CD4-positive, CD25-positive, alpha-beta regulatory T cell (primary cell): ENCODE data around the gene TFAP2A. TPM values are rescaled to one million over a fixed set of nuclear protein-coding genes. Genes with fewer than 3 reads are reported as not detected.

ENCODE experiments used
- ATAC-seq, 2 donors: fragments of 150-1000 bp; cut with Tn5 transposase; one replicate each; pipeline ENCODE4 v1.10.0; 2021; ENCODE audit warnings: low read depth in 2 of 2, moderate number of reproducible peaks in 2 of 2, moderate library complexity in 1 of 2
- DNase-seq, 3 donors: peaks; one replicate each; pipeline versions ENCODE4 v3.0.0 to v3.0.0-alpha.2; 2012 to 2022; ENCODE audit warnings: mixed read lengths in 1 of 3
- H3K27ac ChIP-seq: one replicate; pipeline ENCODE4 v1.7.0; 2013; ENCODE audit warnings: mild to moderate bottlenecking, low read length; ENCODE audit not compliant: insufficient read depth, poor library complexity, severe bottlenecking
- H3K27me3 ChIP-seq: one replicate; pipeline ENCODE4 v1.7.0; 2013; ENCODE audit warnings: low read length; ENCODE audit not compliant: control insufficient read depth, insufficient read depth
- H3K36me3 ChIP-seq: one replicate; pipeline ENCODE4 v1.7.0; 2013; ENCODE audit warnings: mild to moderate bottlenecking, low read length, moderate library complexity; ENCODE audit not compliant: control insufficient read depth, insufficient read depth
- H3K4me1 ChIP-seq: 2 replicates; pipeline ENCODE4 v1.7.0; 2013; ENCODE audit warnings: mild to moderate bottlenecking, low read length; ENCODE audit not compliant: insufficient read depth, control insufficient read depth, poor library complexity, severe bottlenecking
- H3K4me3 ChIP-seq: one replicate; pipeline ENCODE4 v1.7.0; 2013; ENCODE audit warnings: low read depth, mild to moderate bottlenecking, low read length, moderate library complexity
- H3K9me3 ChIP-seq, 2 experiments: 1 replicate in 1 of 2; 2 replicates in 1 of 2; pipeline ENCODE4 v1.7.0; 2013; ENCODE audit warnings: low read length in 2 of 2, mild to moderate bottlenecking in 1 of 2, moderate library complexity in 1 of 2; ENCODE audit not compliant: control insufficient read depth in 2 of 2
- H3K27ac Mint-ChIP-seq, 3 donors: one replicate each; pipeline ENCODE4 v1.8.0; 2020 to 2022; ENCODE audit warnings: mild to moderate bottlenecking in 3 of 3, mixed read lengths in 3 of 3, moderate library complexity in 2 of 3
- H3K27me3 Mint-ChIP-seq: one replicate; pipeline ENCODE4 v1.8.0; 2022; ENCODE audit warnings: mild to moderate bottlenecking, mixed read lengths
- H3K36me3 Mint-ChIP-seq: one replicate; pipeline ENCODE4 v1.8.0; 2020; ENCODE audit warnings: mixed read lengths
- H3K4me1 Mint-ChIP-seq, 4 donors: one replicate each; pipeline ENCODE4 v1.8.0; 2020 to 2022; ENCODE audit warnings: mixed read lengths in 4 of 4, mild to moderate bottlenecking in 1 of 4
- H3K4me3 Mint-ChIP-seq, 4 donors: one replicate each; pipeline ENCODE4 v1.8.0; 2020 to 2022; ENCODE audit warnings: mild to moderate bottlenecking in 4 of 4, mixed read lengths in 4 of 4, moderate library complexity in 3 of 4
- H3K9me3 Mint-ChIP-seq, 7 donors: one replicate each; pipeline ENCODE4 v1.8.0; 2020 to 2022; ENCODE audit warnings: mixed read lengths in 7 of 7, mild to moderate bottlenecking in 3 of 7, moderate library complexity in 2 of 7
- polyA plus RNA-seq, 4 donors: library from polyadenylated mRNA; unstranded; fragments of 300-500 nt; fragmentation: Illumina TruSeq; gene quantifications; one replicate each; pipeline ENCODE4 v1.2.3, GENCODE V29; 2021
- total RNA-seq: library from RNA; stranded (reverse); gene quantifications from one replicate; pipeline ENCODE4 v1.2.3, GENCODE V29; 2022

The TFAP2A gene
- total and polyA plus RNA-seq, 5 donors from 2014 or later = not detected

GRCh38 chr6:10434235-10434634 is 19.4 kb upstream of the TFAP2A start:
- Histone ChIP-seq H3K27me3 (peaks cover 6% of the 10 kb centered on the region), H3K9me3 (no peaks in the 10 kb centered on the region), H3K4me1 (peaks cover 3% of the 10 kb centered on the region), H3K36me3 (no peaks in the 10 kb centered on the region), H3K27ac (no peak overlapping the region), H3K4me3 (no peak overlapping the region)
- Mint-ChIP-seq H3K4me1 (peaks cover 0 to 8% (median 4%) of the 10 kb centered on the region in 4 donors), H3K36me3 (no peaks in the 10 kb centered on the region), H3K27me3 (peaks cover 14% of the 10 kb centered on the region), H3K9me3 (no peaks in the 10 kb centered on the region), H3K4me3 (no peak overlapping the region), H3K27ac (no peak overlapping the region)
- no peak for DNase-seq
- ATAC-seq = no peak

DNA sequence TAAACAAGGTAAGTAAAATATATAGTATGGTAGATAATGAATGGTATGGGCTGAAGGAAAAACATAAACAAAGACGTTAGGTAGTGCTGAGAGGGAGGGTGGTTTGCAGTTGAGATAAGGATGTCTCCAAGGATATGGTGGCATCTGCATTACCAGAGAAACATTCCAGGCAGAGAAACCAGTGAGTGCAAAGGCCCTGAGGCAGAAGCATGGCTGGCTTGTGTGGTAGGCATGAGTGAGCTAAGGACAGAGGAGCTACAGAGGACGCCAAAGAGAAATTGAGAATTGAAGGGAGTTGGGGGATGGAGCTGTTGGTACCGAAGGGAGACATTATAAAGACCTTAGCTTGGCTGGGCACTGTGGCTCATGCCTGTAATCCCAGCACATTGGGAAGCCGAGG is 18.4 kb upstream of the TFAP2A start:
- Histone ChIP-seq H3K27ac (no peak overlapping the region), H3K9me3 (no peaks in the 10 kb centered on the region), H3K27me3 (peaks cover 11% of the 10 kb centered on the region), H3K4me1 (peaks cover 3% of the 10 kb centered on the region), H3K4me3 (no peak overlapping the region), H3K36me3 (no peaks in the 10 kb centered on the region)
- Mint-ChIP-seq H3K9me3 (no peaks in the 10 kb centered on the region), H3K4me1 (peaks cover 0 to 8% (median 4%) of the 10 kb centered on the region in 4 donors), H3K36me3 (no peaks in the 10 kb centered on the region), H3K27me3 (peaks cover 23% of the 10 kb centered on the region), H3K4me3 (no peak overlapping the region), H3K27ac (no peak overlapping the region)
- no peak for ATAC-seq
- DNase-seq = no peak

DNA sequence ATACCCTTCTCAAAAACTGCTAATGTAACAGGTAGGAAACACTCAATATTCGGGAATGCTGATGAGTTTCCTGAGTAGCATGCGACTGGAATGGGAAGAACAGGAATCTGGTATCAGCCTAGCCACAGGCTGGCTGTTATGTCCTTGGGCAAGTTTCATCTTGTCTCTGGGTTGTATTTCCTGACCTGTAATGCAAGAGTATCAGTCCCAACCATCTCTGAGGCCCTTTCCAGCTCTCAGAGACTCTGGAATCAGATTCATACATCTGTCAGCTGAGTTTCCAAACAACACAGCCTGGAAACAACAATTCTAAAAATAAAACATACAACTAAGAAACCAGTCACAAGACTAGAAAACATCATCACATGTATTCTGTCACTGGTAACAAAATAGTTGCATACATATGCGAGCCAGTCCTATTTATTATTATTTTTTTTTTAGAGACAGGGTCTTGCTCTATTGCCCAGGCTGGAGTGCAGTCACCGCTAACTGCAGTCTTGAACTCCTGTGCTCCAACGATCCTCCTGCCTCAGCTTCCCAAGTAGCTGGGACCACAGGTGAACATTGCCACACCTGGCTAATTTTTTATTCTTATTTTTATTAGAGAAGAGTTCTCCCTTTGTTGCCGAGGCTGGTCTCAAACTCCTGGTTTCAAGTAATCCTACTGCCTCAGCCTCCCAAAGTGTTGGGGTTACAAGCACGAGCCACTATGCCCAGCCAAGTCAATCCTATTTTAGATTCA is 16.7 kb upstream of the TFAP2A start:
- no peak overlapping the region for H3K4me3 ChIP-seq
- no peaks in the 10 kb centered on the region for H3K9me3 ChIP-seq
- no peak overlapping the region for H3K27ac ChIP-seq
- peaks cover 2 to 11% (median 7%) of the 10 kb centered on the region in 4 donors for H3K4me1 Mint-ChIP-seq
- H3K27me3 Mint-ChIP-seq = peaks cover 38% of the 10 kb centered on the region
- H3K27ac Mint-ChIP-seq = no peak overlapping the region
- ATAC-seq (no peak), DNase-seq (no peak)
- H3K9me3 Mint-ChIP-seq = no peaks in the 10 kb centered on the region
- peaks cover 18% of the 10 kb centered on the region for H3K27me3 ChIP-seq
- H3K4me1 ChIP-seq = peaks cover 3% of the 10 kb centered on the region
- H3K36me3 ChIP-seq = no peaks in the 10 kb centered on the region
- no peak overlapping the region for H3K4me3 Mint-ChIP-seq
- no peaks in the 10 kb centered on the region for H3K36me3 Mint-ChIP-seq

- Histone ChIP-seq H3K4me3 (no peak overlapping the region), H3K4me1 (peaks cover 11% of the 10 kb centered on the region), H3K9me3 (no peaks in the 10 kb centered on the region), H3K27ac (no peak overlapping the region), H3K27me3 (peaks cover 28% of the 10 kb centered on the region), H3K36me3 (no peaks in the 10 kb centered on the region)
- Mint-ChIP-seq H3K27ac (no peak overlapping the region), H3K9me3 (peaks cover 0 to 3% (median 0%) of the 10 kb centered on the region in 7 donors), H3K36me3 (no peaks in the 10 kb centered on the region), H3K4me1 (peaks cover 0 to 22% (median 8%) of the 10 kb centered on the region in 4 donors), H3K27me3 (peaks cover 52% of the 10 kb centered on the region), H3K4me3 (peak overlapping the region in 1 of 4 donors; percentile 15)
- DNase-seq (peak in 1 of 3 donors; percentile 33), ATAC-seq (no peak)
Observed at GRCh38 chr6:10429638-10430427, 15.0 kb upstream of the TFAP2A start.

DNA sequence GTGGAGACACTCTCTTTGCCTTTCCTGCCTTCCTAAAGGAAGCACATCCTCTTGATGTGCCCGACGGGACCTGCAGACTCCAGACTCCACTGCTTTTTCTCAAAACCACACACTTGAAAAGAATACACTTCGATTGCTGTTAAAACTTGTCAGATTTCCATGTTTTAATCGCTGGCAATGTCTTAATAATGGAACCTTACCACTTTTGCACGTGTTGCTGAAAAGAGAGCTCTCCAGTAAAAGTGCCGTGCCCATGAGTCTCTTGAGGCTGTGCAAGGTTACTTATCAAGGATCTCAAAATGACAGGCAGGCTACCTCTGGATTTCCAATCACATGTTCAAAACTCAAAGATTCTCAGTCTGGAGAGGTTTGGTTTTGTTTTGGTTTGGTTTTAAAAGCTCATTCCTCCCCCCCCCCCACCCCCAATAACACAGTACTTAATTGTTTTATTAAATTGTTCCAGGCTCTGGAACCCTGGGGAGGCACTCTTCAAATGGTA is 12.0 kb upstream of the TFAP2A start:
- H3K27me3 Mint-ChIP-seq = peaks cover 78% of the 10 kb centered on the region
- H3K36me3 ChIP-seq = no peaks in the 10 kb centered on the region
- ATAC-seq (no peak), DNase-seq (no peak)
- no peak overlapping the region for H3K27ac Mint-ChIP-seq
- H3K9me3 Mint-ChIP-seq = peaks cover 0 to 4% (median 0%) of the 10 kb centered on the region in 7 donors
- H3K36me3 Mint-ChIP-seq = peaks cover 3% of the 10 kb centered on the region
- peaks cover 41% of the 10 kb centered on the region for H3K27me3 ChIP-seq
- no peaks in the 10 kb centered on the region for H3K9me3 ChIP-seq
- no peak overlapping the region for H3K27ac ChIP-seq
- peaks cover 8% of the 10 kb centered on the region for H3K4me1 ChIP-seq
- peaks cover 0 to 18% (median 8%) of the 10 kb centered on the region in 4 donors for H3K4me1 Mint-ChIP-seq
- H3K4me3 ChIP-seq = peak overlapping the region; percentile 9
- H3K4me3 Mint-ChIP-seq = peak overlapping the region in 2 of 4 donors; percentile 56 to 71

- H3K4me1 ChIP-seq = peaks cover 8% of the 10 kb centered on the region
- H3K36me3 ChIP-seq = no peaks in the 10 kb centered on the region
- no peak overlapping the region for H3K27ac Mint-ChIP-seq
- peaks cover 44% of the 10 kb centered on the region for H3K27me3 ChIP-seq
- peak overlapping the region in 2 of 4 donors; percentile 56 to 71 for H3K4me3 Mint-ChIP-seq
- H3K36me3 Mint-ChIP-seq = peaks cover 3% of the 10 kb centered on the region
- DNase-seq (no peak), ATAC-seq (peak in 1 of 2 donors; percentile 31)
- peaks cover 84% of the 10 kb centered on the region for H3K27me3 Mint-ChIP-seq
- no peaks in the 10 kb centered on the region for H3K9me3 ChIP-seq
- peak overlapping the region; percentile 9 for H3K4me3 ChIP-seq
- H3K27ac ChIP-seq = no peak overlapping the region
- peaks cover 0 to 9% (median 0%) of the 10 kb centered on the region in 7 donors for H3K9me3 Mint-ChIP-seq
- H3K4me1 Mint-ChIP-seq = peaks cover 0 to 22% (median 8%) of the 10 kb centered on the region in 4 donors
Observed at GRCh38 chr6:10425975-10426780, 11.3 kb upstream of the TFAP2A start.
